ENCODE measurements around the gene SLC2A9. TPM values are rescaled to one million over a fixed set of nuclear protein-coding genes. Genes with fewer than 3 reads are reported as not detected.

Gene SLC2A9
- total and polyA plus RNA-seq, 2 experiments from 2014 or later, result 6.2 to 7.8 TPM

- H3K4me1 ChIP-seq (ENCODE audit: insufficient read depth), result no peaks in the 10 kb centered on the region
- H4K20me1 ChIP-seq (ENCODE audit: insufficient read depth, poor library complexity, severe bottlenecking), result no peaks in the 10 kb centered on the region
These were observed 201.0 kb downstream of the SLC2A9 start for GRCh38 chr4:9820343-9820742.

DNA sequence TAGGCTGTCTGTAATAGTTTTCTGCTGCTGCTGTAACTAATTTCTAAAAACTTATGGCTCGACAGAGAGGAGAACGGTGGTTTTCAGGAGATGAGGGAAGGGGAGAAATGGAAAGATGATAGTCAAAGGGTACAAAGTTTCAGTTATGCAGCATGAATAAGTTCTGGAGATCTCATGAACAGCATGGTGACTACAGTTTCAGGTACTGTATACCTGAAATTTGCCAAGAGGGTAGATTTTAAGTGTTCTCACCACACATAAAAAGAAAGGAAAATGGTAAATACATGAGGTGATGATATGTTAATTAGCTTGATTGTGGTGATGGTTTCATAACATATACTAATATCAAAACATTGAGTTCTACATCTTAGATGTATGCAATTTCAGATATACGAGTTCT lies 205.0 kb downstream of the SLC2A9 start:
- WGBS (ENCODE audit: low lambda C conversion rate, missing lambda C conversion rate), result 93% methylated on average over 3 of the region's 3 CpGs
- DNase-seq (ENCODE audit: low spot score), result no peak
- no peak overlapping the region for H3K27ac ChIP-seq
- no peaks in the 10 kb centered on the region for H3K36me3 ChIP-seq (replicated peaks; ENCODE audit: insufficient read depth, low read depth)
- H3K4me3 ChIP-seq, result no peak overlapping the region
- H3K79me2 ChIP-seq, result no peaks in the 10 kb centered on the region
- H2AFZ ChIP-seq, result no peak overlapping the region
- no peaks in the 10 kb centered on the region for H3K27me3 ChIP-seq
- H3K9me3 ChIP-seq (ENCODE audit: low read depth), result no peaks in the 10 kb centered on the region
- TF ChIP-seq CTCF (IDR thresholded peaks at IDR 0.05; ENCODE audit: poor library complexity), result no peak
- no peak for TF ChIP-seq EZH2phosphoT487 (IDR thresholded peaks at IDR 0.05; ENCODE audit: low read depth, severe bottlenecking, unreplicated experiment)
- no peak for TF ChIP-seq EZH2 (IDR thresholded peaks at IDR 0.05; ENCODE audit: borderline replicate concordance)
- no peak overlapping the region for H3K4me2 ChIP-seq
- H3K4me1 ChIP-seq (ENCODE audit: insufficient read depth), result no peaks in the 10 kb centered on the region
- H4K20me1 ChIP-seq (ENCODE audit: insufficient read depth, poor library complexity, severe bottlenecking), result no peaks in the 10 kb centered on the region
- no peaks in the 10 kb centered on the region for H3K9me2 ChIP-seq (replicated peaks; ENCODE audit: insufficient read depth)

More at GRCh38 chr4:9820343-9820742, 201.0 kb downstream of the SLC2A9 start:
- Histone ChIP-seq H3K27ac (no peak overlapping the region), H3K79me2 (no peaks in the 10 kb centered on the region), H3K9me3 (ENCODE audit: low read depth) (no peaks in the 10 kb centered on the region), H3K9me2 (replicated peaks; ENCODE audit: insufficient read depth) (no peaks in the 10 kb centered on the region), H2AFZ (no peak overlapping the region), H3K27me3 (no peaks in the 10 kb centered on the region), H3K36me3 (replicated peaks; ENCODE audit: insufficient read depth, low read depth) (no peaks in the 10 kb centered on the region), H3K4me2 (no peak overlapping the region), H3K4me3 (no peak overlapping the region)
- 80% methylated on average over 5 of the region's 5 CpGs for WGBS (ENCODE audit: low lambda C conversion rate, missing lambda C conversion rate)
- TF ChIP-seq CTCF (IDR thresholded peaks at IDR 0.05; ENCODE audit: poor library complexity) (no peak), EZH2phosphoT487 (IDR thresholded peaks at IDR 0.05; ENCODE audit: low read depth, severe bottlenecking, unreplicated experiment) (no peak), EZH2 (IDR thresholded peaks at IDR 0.05; ENCODE audit: borderline replicate concordance) (no peak)
- no peak for DNase-seq (ENCODE audit: low spot score)

GRCh38 chr4:9812501-9813340 lies 208.6 kb downstream of the SLC2A9 start:
- Histone ChIP-seq H3K4me3 (no peak overlapping the region), H3K27ac (no peak overlapping the region), H3K9me2 (replicated peaks; ENCODE audit: insufficient read depth) (no peaks in the 10 kb centered on the region), H3K79me2 (no peaks in the 10 kb centered on the region), H3K4me2 (no peak overlapping the region), H3K27me3 (no peaks in the 10 kb centered on the region), H3K4me1 (ENCODE audit: insufficient read depth) (no peaks in the 10 kb centered on the region), H3K9me3 (ENCODE audit: low read depth) (no peaks in the 10 kb centered on the region), H2AFZ (no peak overlapping the region), H4K20me1 (ENCODE audit: insufficient read depth, poor library complexity, severe bottlenecking) (no peaks in the 10 kb centered on the region), H3K36me3 (replicated peaks; ENCODE audit: insufficient read depth, low read depth) (no peaks in the 10 kb centered on the region)
- no peak for DNase-seq (ENCODE audit: low spot score)
- 64% methylated on average over 4 of the region's 4 CpGs for WGBS (ENCODE audit: low lambda C conversion rate, missing lambda C conversion rate)
- TF ChIP-seq EZH2 (IDR thresholded peaks at IDR 0.05; ENCODE audit: borderline replicate concordance), result no peak
- no peak for TF ChIP-seq CTCF (IDR thresholded peaks at IDR 0.05; ENCODE audit: poor library complexity)
- no peak for TF ChIP-seq EZH2phosphoT487 (IDR thresholded peaks at IDR 0.05; ENCODE audit: low read depth, severe bottlenecking, unreplicated experiment)

All from hepatocyte (in vitro differentiated cells).